ENCODE data around the gene IRF5. TPM values are rescaled to one million over a fixed set of nuclear protein-coding genes. Genes with fewer than 3 reads are reported as not detected.

The IRF5 gene
- total RNA-seq, 2 donors from 2014 or later = 4.9 to 15.3 TPM

DNA sequence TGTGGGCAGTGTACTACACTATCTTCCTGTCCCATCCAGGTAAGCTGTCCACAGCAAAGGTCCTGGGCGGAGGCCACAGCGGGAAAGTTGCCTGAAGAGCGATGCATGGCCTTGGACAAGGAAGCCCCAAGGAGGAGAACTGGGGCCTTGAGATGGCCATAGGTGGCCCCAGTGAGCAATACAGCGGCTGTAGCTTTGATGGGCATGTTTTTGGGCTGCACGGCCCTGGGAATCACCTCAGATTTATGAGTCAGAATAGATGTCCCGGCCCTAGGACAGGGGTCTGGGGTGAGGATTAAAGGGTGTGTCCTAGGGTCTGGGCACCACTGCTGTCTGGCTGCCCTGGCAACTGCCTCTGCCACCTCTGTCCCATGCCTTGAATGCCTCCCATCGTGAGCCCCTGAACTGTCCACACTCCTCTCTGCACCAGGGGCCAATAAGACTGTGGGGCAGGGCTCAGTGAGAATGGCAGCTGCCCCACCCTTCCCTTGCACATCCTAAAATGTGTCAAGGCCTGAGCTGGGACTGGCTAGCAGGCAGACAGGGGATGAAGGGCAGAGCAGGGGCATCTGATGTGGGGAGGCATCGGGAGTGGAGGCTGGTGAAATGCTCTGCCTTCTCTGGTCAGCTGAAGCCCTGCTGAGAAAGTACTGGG, 9.4 kb upstream of the IRF5 start:
- WGBS, 2 donors = 86 to 100% methylated on average over 5 to 8 of the region's 8 CpGs
- ATAC-seq (no peak), DNase-seq (no peak)
- Histone ChIP-seq H3K4me1 (no peaks in the 10 kb centered on the region), H3K27ac (no peak overlapping the region), H3K27me3 (no peaks in the 10 kb centered on the region), H3K36me3 (replicated peaks in 1 of 2; ENCODE audit: insufficient read depth in 1 of 2, low read depth in 2 of 2) (no peaks in the 10 kb centered on the region), H3K9me3 (no peaks in the 10 kb centered on the region), H3K4me3 (no peak overlapping the region)
- intact Hi-C loops (cut with DNase I) = no loop called here
- no peak for TF ChIP-seq POLR2A (IDR thresholded peaks at IDR 0.05)
- TF ChIP-seq, protein P1, sequence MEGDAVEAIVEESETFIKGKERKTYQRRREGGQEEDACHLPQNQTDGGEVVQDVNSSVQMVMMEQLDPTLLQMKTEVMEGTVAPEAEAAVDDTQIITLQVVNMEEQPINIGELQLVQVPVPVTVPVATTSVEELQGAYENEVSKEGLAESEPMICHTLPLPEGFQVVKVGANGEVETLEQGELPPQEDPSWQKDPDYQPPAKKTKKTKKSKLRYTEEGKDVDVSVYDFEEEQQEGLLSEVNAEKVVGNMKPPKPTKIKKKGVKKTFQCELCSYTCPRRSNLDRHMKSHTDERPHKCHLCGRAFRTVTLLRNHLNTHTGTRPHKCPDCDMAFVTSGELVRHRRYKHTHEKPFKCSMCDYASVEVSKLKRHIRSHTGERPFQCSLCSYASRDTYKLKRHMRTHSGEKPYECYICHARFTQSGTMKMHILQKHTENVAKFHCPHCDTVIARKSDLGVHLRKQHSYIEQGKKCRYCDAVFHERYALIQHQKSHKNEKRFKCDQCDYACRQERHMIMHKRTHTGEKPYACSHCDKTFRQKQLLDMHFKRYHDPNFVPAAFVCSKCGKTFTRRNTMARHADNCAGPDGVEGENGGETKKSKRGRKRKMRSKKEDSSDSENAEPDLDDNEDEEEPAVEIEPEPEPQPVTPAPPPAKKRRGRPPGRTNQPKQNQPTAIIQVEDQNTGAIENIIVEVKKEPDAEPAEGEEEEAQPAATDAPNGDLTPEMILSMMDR (IDR thresholded peaks at IDR 0.05) = no peak

DNA sequence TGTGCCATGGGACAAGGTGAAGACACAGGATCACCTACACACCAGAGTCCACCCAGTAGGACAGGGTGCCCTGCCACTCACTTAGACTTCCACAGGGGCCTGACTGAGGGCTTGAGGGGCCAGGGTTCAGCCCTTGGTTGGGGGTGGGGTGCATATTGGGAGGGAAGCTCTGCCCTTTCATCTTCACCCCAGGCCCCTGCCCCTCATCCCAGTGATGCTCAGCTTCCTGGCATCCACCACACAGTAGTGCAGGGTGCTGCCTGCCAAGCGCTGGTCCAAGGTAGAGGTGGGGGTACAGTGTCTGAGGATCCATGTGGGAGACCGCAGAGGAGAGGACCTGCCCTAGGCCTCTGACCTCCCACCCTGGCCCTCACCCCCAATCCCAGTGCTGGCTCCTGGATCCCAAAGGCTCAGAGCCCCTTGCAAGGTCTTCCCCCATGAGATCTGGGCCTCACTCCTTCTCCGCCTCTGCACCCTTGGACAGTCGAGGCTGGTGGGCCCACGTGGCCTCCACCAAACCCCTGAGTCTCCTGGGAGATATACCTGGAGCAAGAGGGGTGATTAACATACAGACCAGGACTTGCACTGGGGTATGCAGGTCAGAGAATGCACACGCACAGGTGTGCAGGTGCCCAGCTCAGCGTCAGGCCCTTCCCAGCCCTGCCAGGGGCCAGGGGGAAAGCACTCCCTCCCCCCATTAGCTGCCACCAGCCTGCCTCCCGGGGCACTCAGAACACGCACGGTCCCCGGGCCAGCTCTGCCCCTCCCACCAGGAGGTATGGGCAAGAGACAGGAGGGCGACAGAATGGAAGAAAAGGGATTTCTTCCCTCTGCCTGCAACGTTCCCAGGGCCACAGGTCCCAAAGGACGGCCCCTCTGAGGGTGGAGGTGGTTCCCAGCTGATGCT, 8.6 kb upstream of the IRF5 start:
- DNase-seq (peak in 1 of 4 donors; percentile 2), ATAC-seq (no peak)
- Histone ChIP-seq H3K36me3 (replicated peaks in 1 of 2; ENCODE audit: insufficient read depth in 1 of 2, low read depth in 2 of 2) (no peaks in the 10 kb centered on the region), H3K27ac (no peak overlapping the region), H3K4me1 (no peaks in the 10 kb centered on the region), H3K9me3 (no peaks in the 10 kb centered on the region), H3K27me3 (no peaks in the 10 kb centered on the region), H3K4me3 (no peak overlapping the region)
- intact Hi-C loops (cut with DNase I) = no loop called here
- 71 to 75% methylated on average over 8 to 14 of the region's 14 CpGs for WGBS, 2 donors
- TF ChIP-seq, protein P1 (IDR thresholded peaks at IDR 0.05) = no peak
- TF ChIP-seq POLR2A (IDR thresholded peaks at IDR 0.05) = no peak

DNA sequence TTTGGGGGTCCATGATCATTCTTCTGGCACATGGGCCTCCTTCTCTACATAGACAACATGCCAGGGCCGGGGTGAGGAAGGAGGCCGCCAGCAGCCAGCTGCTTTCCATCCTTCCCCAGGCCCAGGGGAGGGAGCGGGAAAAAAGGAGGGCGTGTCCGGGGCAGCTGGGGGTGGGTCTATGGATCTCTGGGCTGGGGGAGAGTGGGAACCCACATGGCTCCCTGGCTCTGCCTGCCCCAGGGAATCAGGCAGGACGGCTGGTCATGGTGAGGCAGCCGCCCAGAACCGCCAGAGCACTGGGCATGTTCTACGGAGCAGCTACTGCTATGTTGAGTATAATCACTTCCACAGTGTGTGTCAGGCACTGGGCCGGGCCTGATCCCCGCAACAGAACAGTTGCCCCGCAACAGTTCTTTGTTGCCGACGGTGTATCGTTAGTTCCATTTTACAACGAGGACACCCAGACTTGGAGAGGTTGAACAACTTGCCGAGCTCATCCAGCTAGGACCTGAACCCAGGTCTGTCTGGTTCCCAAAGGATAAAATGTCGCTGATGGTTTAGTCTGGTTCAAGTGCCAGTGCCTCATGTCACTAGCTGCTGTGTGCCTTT, 6.4 kb upstream of the IRF5 start:
- TF ChIP-seq, protein P1 (IDR thresholded peaks at IDR 0.05) = no peak
- TF ChIP-seq POLR2A (IDR thresholded peaks at IDR 0.05) = no peak
- Histone ChIP-seq H3K27ac (no peak overlapping the region), H3K27me3 (no peaks in the 10 kb centered on the region), H3K9me3 (no peaks in the 10 kb centered on the region), H3K4me1 (no peaks in the 10 kb centered on the region), H3K36me3 (replicated peaks in 1 of 2; ENCODE audit: insufficient read depth in 1 of 2, low read depth in 2 of 2) (no peaks in the 10 kb centered on the region), H3K4me3 (no peak overlapping the region)
- DNase-seq = no peak
- ATAC-seq = no peak
- intact Hi-C loops (cut with DNase I) = no loop called here
- 91 to 94% methylated on average over 7 to 18 of the region's 18 CpGs for WGBS, 2 donors

DNA sequence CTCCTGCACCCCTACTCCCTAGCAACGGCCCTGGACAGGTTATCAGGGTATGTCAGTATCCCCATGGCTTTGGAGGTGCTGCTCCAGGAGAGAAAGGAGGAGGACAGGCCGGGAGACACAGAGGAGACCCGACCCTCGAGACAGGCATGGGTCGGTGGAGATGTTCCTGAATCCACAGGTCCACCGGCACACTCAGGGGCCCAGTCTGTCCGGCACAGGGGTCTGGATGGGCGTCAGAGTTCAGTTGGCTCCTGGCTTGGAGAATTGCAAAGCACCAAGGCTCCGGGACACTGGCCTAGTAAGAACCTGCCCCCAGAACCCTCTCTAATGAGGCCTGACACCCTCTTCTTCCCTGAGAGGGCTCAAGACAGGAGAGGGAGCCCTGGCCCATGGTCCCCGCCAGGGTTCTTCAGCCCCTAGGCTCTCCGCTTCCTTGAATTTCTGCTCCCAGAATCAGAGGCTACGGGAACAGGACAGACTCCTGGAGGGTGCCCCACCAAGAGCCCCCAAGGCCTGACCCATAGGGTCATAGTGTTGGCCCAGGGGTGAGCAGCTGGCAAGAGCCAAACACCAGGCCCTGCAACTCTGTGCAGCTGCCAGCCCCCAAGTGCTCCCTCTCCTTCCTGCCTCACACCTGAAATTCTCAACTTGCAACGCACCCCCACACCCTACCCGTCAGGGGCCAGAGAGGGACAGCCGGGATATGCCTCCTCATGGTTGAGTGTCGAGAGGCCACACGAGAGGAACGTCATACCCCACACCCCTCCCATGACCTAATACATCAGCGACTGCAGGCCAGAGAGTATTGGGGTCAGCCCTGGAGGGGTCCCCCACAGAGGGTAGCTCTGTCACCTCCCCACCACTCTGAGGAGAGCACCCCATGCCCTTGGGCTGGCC, 5.5 kb upstream of the IRF5 start:
- no peak for DNase-seq
- TF ChIP-seq, protein P1 (IDR thresholded peaks at IDR 0.05) = no peak
- no peak for TF ChIP-seq POLR2A (IDR thresholded peaks at IDR 0.05)
- H3K4me1 ChIP-seq = peaks cover under 1% of the 10 kb centered on the region
- H3K4me3 ChIP-seq = no peak overlapping the region
- H3K27ac ChIP-seq = no peak overlapping the region
- no peak for ATAC-seq
- intact Hi-C loops (cut with DNase I) = no loop called here
- WGBS, 2 donors = 80 to 81% methylated on average over 15 to 19 of the region's 19 CpGs
- no peaks in the 10 kb centered on the region for H3K9me3 ChIP-seq
- H3K27me3 ChIP-seq = no peaks in the 10 kb centered on the region
- H3K36me3 ChIP-seq (replicated peaks in 1 of 2; ENCODE audit: insufficient read depth in 1 of 2, low read depth in 2 of 2) = no peaks in the 10 kb centered on the region
